Stimulated activated CD8-positive, alpha-beta memory T cell treated with anti-CD3 and anti-CD28 coated beads, Interleukin-12 subunit alpha, Interleukin-12 subunit beta, amount 100 ng/mL, for 24 hours (primary cell): ENCODE data around the gene GABARAP.

ENCODE experiments used
- DNase-seq: peaks from one replicate; pipeline ENCODE4 v3.0.0-alpha.2; 2020; ENCODE audit errors: extremely low read depth

Gene GABARAP

DNA sequence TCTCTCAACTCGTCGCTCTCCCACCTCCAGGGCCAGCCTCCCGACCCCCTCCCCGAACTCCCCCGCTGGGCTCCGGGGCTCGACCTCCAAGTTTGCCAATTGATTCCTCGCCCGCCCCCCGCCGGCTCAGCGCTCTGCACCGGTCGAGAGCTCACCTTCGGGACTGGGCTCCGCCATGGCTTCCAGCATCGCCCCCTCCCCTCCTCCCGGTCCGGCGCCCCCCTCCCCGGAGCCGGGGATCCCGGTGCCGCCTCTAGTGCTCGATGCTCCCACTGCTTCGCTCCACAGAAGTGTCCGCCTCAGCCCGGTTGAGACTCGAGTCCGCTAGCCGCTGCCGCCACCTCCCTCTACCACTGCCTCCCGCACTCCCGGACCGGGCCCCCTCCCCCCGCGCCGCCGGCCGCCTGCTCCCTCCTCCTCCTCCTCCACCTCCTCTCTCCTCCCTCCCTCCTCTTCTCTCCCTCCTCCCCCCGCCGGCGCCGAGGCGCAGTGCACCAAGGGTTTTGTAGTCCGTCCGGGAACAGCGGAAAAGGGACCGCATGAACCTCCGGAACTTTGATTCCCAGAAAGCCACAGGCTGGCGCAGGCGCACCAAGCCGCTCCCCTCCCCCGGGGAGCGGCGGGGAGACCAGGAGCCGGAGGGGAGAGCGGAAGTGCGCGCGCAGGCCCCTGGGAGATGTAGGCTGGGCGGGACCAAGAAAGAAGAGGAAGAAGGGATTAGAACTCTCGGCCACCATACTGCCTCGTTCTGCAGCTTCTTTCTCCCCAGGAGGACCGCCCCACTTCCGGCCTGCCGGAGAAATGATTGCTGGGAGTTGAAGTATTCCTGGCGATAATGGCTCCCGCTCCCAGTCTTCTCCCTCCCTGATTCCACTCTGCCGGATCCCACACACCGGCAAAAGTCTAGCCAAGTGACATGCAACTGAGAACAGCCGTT is 2.9 kb downstream of the GABARAP start, which contains the start of gene PHF23:
TSS of gene PHF23 (minus strand) at position 367 of the 937 bp plus-strand sequence. CDS start at position 189, 178 bp downstream.
- peak; percentile 96 for DNase-seq

DNA sequence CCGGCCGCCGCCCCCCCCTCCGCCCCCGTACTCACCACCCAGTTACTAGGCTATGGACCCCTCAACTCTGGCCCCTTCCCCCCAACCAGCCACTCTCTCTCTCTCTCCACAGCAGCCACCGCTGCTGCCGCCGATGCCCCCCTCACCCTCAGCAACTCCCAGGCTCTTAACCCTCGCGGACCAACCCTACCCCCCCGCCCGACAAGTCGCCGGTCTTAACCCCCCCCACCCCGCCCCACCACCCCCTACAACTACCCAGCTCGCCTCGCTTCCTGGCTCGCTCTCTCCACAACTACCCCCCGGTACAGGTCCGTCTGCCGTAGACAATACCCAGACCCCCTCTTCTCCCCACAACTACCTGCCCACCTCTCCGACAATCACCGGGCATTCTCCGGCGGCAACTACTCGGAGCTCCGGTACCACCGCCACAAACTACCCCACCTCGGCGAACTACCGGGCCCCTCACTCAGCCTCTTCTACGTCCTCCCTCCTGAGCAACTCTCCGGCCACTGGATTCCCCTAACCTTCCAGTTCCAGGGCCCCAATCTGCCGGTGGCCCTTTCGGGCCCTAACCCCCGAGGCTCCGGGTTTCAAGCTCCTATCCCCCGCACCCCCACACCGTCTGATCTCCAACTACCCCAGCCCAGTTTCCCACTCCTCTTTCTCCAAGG is 3.7 kb downstream of the GABARAP start:
- no peak for DNase-seq

DNA sequence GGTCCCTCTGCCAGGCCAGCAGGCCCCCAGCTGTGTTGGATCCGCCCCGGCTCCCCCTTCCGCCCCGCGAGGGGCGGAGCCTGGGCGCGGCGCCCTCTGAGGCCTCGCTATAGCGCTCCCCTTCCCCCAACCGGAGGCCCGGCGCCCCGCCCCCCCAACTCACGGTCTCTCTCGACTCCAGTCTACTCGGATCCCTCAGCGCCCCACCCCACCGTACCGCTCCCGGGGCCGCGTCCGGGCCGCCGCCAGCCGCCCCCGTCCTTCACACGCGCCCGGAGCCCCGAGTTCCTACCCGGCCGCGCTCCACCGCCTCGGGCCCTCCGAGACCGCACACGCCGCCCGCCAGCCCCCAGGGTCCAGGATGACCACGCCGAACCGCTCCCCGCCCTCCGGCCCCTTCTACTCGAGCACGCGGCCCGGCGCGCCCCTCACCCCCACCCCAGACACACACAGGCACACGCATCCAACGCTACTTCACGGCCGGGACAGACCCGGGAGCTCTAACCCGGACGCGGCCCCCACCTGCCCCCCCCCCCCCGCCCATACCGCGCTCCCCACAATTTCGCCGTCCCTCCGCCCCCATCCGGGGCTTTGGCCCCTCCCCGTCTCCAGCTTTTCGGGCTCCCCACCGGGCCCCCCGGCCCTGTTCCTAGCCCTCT is 4.4 kb downstream of the GABARAP start:
- DNase-seq = peak; percentile 80

DNA sequence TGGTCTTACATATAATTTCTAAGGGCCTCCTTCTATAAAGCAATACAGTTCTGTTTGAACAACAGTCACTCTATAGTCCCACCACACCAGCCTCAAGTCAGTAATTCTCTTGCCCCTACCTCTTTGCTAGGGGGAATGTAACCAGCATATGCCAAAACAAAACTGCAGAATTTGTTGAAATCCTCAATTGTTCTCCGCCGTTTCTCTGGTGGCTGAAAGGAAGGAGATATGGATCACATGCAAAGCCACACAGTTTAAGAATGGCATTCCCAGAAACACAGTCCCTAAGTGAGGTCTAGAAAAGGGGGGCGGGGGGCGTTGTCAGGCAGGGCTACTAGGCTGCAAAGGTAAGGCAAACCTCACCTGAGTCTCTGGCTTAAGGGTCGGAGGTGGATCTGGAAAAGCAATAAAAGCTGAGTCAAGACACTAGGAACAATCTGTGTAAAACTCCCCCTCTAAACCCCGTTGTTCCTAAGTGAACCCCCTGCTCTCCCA is 4.9 kb downstream of the GABARAP start:
- no peak for DNase-seq

DNA sequence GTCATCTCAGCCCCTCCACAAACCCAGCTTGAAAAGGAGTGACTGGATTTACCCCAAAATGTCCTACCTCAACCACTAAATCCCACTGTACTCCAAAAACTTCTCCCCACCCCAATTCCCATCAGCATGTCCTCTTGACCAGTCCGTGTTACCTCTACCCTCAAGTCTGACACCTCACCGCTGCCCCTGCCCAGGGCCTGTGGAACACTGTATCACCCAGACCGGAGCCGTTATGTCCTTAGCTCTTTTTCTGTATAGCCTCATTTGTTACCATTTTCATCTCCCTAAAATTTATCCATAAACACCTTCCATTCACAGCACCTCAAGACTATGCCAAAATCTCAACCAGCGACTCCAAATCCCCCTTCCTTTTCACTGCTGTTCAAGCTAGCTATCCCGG is 5.4 kb downstream of the GABARAP start:
- DNase-seq = no peak

DNA sequence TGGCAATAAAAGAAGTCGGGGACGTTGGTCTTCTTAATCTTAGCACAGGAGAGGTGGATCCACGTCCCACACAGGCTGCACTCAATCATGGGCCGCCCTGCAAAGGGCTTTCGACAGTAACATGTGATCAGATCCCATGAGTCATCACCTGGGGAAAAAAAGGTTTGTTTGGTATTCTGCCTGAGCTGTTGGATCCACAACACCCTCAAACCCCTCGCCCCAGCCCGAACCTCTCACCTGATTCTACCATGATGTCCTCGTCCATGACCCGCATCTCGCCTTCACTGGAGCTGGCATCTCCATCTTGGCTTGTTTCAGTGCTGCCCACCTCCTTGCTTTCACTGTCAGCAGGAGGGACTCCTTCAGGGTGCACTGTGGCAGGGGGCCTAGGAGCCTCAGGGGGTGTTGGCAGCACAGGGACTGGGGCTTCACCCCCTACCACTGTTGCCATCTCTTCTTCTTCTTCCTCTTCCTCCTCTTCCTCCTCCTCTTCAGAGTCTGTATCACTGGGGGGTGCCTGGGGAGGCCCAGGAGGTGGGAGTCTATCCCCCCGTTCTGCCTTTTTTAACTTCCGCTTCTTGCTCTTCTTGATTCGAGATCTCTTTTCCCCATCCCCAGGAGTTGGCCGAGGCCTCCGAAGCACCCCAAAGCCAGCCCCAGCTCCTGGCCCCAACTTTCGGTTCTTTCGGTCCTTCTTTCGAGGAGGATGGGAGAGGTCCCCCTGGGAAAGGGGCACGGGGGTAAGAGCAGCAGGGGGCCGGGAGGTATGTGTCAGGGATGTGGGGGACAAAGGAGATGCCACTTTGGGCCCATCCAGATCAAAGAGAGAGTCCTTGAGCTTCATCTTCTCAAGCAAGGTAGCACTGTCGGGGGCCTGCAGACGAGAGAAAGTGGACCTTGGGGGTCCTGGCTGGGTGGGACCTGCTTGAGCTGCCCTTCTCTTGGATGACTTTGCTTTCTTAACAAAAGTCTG is 6.3 kb downstream of the GABARAP start:
- DNase-seq = no peak

DNA sequence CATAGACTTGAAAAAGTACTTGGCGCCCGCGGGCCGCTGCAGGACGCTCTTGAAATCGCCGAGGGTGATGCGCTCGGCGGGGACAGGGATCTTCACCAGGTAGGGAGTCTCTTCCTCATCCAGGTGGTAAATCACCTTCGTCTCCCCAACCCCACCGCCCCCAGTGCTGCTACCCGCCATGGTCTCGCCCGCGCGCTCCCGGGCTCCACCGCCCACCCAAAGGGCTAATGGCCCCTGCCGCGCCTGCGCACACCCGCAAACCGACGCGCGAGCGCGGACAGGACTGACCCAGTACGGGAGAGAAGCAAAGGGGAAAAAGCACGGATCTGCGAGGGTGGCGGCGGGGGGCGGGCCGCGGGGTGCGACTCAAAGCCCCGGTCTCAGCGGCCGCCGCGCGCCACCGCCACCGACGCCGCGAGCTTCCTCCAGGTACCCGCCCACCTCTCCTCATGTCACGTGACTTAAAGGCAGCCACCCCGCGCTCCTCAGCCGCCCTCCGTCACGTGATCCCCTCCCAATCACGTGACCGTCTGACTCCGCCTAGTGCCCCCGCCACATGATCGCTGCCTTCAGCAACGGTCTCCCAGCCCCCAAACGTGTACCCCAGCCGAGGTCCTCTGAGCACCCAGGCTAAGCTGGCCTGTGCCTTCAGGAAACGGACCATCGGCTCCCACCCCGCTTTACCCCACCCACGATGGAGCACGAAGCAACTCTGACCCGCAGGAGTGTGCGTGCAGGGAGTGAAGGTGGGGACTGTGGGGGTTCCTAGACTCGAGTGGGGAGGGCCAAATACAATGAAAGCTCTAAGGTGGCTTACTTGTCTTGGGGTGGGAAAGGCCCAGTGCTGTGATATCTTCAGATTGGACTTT is 7.9 kb downstream of the GABARAP start, which contains the start of gene DVL2:
TSS of gene DVL2 (minus strand) at position 435 of the 869 bp plus-strand sequence. CDS start at position 180, 255 bp downstream.
- DNase-seq = peak; percentile 85

DNA sequence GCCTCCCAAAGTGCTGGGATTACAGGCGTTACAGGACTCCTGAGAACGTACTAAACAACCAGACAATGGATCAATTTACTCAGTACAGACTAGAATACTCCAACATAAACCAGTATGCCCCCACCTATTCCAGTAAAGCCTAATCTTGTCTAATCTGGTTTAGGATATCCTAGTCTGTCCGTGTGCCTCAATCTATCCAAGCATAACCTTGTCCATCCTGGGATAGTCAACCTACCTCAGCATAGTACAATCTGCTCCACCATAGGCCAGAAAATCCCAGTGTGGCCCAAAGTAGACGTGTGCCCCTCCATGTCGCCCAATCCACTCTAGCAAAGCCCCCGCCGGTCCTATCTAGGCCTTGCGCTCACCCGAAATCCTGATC is 8.6 kb downstream of the GABARAP start:
- no peak for DNase-seq

DNA sequence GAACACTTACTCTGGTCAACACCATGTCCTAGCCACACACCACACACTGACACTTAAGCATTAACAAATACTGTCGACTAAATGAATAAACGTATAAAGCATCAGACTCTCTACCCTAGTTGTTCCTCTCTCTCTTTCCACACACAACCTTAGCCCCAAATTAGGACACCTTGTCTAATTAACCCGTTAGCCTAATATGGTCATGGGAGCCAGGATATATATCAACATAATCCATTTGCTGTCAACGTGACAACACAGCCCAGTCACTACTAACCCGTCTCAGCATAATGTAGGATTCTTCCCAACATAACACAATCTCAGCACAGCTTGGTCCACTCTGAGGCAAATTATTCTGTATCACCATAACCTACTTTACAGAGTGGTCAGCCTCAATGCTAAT is 10.1 kb downstream of the GABARAP start:
- no peak for DNase-seq

DNA sequence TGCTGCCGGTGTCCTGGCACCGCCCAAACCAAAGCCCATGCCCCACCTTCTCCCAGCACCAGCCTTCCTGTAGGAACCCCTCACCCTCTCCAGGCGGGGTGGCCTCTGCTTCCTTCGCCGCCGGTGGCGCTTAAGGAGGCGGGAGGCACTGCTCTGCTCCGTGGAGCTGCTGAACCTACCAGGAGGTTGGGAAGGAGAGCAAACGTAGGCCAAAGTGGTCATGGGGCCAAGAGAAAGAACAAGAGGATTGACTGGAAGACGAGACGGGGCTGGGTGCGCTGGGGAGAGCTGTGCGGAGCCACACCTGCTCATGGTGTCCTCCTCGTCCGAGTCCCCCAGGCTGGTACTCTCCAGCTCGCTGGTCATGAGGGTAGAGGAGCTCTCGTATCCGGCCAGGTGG is 12.7 kb downstream of the GABARAP start:
- no peak for DNase-seq

DNA sequence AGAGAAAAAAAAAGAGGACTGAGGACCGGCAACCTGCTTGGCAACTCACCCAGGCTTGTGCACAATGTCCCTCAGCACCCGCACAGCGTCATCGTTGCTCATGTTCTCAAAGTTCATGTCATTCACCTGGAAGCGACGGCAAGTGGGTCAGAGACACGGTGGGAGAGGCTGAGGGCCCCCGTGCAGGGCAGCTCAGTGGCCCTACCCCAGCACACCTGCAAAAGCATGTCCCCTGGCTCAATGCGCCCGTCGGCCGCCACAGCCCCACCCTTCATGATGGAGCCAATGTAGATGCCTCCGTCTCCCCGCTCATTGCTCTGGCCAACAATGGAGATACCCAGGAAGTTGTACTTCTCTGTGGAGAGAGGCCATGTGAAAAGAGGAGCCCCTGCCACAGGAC is 13.3 kb downstream of the GABARAP start:
- DNase-seq = no peak

DNA sequence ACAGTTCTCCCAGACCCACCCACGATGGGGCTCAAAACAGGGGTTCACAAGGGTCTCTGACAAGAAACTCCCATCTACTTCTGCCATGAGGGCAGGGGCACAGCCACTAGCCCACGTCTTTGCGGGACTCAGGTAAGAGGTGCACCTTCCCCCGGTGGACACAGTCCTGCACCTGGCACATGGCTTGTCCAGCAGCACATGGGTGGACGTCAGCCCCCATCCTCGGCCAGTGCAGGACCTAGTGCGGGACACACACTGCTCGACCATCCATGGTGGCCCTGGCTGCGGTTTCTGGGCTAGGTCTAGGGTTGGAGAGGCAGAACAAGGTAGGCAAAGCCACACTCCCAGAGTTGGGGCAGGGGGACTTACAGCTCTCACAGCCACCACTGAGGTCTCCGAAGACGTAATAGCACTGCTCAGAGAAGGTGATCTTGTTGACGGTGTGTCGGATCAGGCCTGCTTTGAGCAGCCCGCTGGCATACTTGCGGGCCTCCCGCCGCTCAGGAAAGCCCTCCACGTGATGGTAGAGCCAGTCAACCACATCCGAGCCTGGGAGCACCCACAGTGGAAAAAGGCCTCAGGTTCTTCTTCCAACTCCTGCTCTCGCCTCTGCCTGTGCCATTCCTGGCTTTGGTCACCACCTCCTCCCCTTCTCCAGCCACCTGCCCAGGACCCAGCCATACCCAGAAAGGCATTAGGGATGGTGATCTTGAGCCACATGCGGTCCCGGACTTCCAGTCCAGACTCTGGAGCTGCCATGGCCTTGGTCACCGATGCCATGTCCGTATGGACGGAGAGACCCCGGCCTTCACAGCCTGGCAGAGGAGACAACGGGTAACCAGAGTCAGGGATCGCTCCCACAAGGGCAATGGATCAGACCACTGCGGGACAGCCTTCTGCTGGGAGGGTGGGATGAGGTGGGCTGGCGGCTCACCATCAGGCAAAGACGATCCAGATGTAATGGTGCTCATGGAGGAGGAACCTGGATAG is 15.2 kb downstream of the GABARAP start:
- no peak for DNase-seq

DNA sequence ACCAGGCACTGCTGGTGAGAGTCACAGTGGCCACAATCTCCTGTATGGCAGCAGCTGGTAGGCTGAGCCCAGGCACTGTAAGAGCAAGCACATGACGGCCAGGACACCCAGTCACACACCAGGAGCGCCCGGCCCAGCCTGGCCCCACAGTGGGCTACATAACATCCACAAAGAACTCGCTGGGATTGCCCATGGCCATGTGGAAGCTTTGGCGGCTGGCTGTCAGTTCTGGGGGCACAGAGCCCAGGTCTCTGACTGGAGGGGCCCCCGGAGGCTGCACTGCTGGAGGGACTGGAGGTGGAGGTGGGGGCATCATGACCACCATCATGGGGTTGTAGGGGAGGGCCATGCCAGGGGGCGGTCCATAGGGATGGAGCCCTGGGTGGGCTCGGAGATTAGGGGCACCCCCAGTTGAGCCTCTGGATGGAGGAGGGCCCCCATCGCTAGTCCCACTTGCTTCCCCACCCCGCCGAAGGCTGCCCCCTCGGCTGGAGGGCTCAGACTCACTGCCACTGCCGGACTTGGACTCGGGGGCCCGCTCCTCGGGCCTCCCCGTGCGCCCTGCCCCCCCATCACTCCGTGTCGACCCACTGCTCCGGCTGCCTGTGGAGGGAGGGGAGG is 16.4 kb downstream of the GABARAP start:
- DNase-seq = no peak

DNA sequence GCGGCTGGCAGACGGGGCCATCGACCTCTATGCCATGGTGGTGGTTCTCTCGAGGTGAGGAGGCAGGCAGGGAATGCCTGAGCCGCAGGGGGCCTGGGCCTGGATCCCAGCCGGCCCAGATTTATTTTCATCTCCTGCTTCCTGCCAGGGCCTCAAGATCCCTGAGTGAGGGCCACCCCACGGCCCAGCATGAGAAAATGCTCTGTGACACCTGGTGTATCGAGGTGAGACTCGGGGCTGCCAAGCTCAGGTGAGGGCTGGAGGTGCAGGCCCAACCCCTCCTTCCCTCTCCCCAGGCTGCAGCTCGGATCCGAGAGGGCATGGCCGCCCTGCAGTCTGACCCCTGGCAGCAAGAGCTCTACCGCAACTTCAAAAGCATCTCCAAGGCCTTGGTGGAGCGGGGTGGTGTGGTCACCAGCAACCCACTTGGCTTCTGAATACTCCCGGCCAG is 17.6 kb downstream of the GABARAP start:
- DNase-seq = no peak

DNA sequence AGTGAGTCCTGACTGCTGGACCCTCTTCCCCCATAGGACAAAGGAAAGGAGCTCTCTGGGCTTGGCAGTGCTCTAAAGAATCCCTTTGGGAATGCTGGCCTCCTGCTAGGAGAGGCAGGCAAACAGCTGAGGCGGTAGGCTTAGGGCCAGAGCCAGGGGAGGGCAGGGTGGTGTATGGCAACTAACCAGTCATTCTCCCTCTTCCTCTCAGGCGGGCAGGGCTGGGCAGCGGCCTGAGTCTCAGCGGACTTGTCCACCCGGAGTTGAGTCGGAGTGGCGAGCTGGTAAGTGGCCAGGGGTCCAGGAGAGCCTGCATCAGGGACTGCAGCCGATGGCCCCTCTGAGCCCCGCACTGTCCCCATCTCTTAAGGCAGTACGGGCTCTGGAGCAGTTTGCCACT is 18.1 kb downstream of the GABARAP start:
- no peak for DNase-seq

DNA sequence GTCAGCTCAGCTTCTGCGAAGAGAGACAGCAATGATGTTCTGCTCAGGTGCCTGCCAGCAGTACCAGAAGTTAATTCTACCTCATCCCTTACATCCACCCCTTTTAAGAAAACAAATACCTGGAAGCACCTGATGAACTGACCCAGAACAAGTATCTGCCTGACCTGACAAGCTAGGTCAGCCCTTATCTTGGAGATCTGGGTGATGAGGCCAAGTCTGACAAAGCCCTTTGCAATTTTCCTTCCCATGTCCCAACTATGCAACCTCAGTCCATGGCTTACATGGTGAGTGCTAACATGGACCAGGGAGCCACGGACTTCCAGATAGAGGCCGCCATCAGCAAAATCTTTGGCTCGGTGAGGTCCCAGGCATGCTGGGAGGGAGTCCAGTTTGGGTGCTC is 18.9 kb downstream of the GABARAP start:
- no peak for DNase-seq

DNA sequence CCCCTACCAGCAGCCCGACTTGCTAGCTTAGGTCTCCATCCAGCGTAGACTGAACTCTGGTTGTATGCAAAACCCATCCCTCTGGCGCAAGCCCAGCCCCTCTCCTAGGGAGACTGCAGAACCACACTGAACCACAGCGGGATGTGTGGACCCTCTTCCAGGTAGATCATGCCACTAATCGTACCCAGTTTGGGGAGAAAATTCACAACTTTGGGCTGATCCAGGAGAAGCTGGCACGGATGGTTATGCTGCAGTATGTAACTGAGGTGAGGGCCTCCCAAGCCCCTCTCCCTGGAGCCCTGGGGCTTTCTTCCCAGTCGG is 19.3 kb downstream of the GABARAP start:
- DNase-seq = no peak
